OCI-M2 (cell line): ENCODE results near the gene POTEB3.
"Not testable (repeated sequence)": the region's sequence is repeated elsewhere in the genome, so short reads cannot be mapped to it uniquely, and the experiment has no call there.

ENCODE experiments used
- DNase-seq: peaks from one replicate; lab custom pipeline; 2025; ENCODE audit not compliant: unreplicated experiment; lab: John Stamatoyannopoulos, UW

Gene POTEB3

DNA sequence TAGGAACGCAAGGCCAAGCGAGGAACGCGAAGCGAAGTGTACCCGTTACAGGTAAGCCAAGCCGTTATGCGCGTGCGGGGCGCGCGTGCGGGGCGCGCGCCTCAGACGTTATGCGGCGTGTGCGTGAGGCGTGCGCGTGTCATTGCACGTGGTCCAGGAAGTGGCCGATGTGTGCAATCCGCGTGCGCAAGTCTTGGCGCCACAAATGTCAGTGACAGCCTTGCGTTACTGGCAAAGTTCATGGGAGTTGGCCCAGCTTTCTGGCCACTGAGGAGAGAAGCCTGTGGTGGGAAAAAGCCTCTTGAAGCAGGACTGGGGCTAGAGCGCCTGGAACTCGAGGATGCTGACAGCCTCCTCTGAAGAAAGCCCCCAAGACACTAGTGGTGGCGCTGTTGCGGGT lies at the start of gene POTEB3:
Gene POTEB3 (minus strand): TSS at position 101 of the 400 bp plus-strand sequence. CDS start 488 bp downstream, outside the sequence.
- not testable (repeated sequence) for DNase-seq

DNA sequence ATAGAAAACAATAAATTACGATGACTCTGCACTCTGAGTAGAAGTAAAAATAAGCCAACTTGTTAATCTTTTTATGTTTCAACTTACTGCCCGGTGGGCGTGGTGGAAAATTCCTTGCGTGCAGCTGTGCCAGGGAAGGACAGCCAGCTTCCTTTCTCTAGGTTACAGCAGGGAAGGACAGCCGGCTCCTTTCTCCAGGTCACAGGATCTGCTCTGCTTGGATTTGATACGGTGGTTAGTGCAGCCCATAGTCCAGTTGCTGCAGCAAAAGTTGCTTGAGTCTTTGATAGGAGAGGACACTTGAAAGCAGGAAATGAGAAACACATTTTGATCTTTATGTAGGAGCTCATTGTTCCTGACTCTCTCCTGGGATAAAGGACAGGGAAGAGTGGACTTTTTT lies 13.4 kb upstream of the POTEB3 start:
- DNase-seq = not testable (repeated sequence)

GRCh38 chr15:21451920-21452563 lies 11.7 kb upstream of the POTEB3 start:
- not testable (repeated sequence) for DNase-seq

GRCh38 chr15:21451487-21451886 lies 11.2 kb upstream of the POTEB3 start:
- not testable (repeated sequence) for DNase-seq

GRCh38 chr15:21407366-21407765 lies 32.9 kb downstream of the POTEB3 start:
- DNase-seq = not testable (repeated sequence)

DNA sequence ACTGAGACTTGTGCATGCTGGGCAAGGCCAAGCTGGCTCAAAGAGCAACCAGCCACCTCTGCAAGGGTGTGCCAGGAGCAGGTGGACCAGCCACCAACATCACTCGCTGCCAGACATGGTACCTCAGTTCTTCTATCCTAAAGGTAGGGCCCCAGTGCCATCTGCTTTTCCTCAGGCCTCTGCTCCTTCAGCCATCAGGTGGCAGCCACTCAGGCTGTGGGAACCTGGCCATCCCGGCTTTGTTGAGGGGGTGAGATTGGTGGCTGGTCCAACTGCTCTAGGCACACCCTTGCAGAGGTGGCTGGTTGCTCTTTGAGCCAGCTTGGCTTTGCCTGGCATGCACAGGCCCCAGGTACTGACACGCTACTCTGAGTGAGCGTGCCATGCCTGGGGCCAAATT lies 38.8 kb downstream of the POTEB3 start:
- not testable (repeated sequence) for DNase-seq

GRCh38 chr15:21399111-21399510 lies 41.2 kb downstream of the POTEB3 start:
- DNase-seq = not testable (repeated sequence)

GRCh38 chr15:21398511-21398910 lies 41.8 kb downstream of the POTEB3 start:
- DNase-seq = not testable (repeated sequence)

- not testable (repeated sequence) for DNase-seq
Observed at GRCh38 chr15:21397656-21398055, 42.6 kb downstream of the POTEB3 start.

DNA sequence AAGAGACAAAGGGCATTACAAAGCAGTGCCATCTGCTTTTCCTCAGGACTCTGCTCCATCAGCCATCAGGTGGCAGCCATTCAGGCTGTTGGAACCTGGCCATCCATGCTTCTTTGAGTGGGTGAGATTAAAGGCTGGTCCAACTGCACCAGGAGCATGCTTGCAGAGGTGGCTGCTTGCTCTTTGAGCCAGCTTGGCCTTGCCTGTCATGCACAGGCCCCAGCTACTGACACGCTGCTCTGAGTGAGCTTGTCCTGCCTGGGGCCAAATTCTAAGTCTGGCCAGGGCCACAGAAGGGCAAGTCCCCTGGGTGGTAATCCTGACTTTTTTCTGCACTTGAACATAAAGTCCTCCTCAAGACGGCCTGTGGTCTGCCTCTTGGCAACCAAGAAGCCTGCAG lies 43.1 kb downstream of the POTEB3 start:
- not testable (repeated sequence) for DNase-seq

DNA sequence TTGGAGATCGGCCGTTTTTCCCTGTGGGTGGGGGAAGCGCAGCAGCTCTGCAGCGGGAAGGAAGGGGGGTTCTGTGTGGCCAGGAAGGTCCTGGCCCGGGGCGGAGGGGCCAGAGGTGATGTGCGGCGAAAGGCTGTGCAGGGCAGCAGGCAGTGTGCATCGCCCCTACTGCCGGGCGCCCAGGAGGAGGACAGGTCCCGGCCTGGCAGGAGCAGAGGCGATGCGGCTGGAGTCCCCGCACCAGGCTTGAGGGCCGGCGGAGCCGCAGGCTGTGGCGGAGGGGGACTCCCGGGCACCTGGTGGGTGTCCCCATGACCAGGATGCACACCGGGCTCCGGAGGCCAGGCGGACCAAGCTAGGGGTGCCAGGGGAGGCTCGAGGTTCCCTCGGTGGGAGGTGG lies 54.3 kb downstream of the POTEB3 start:
- not testable (repeated sequence) for DNase-seq

- DNase-seq = not testable (repeated sequence)
Observed at GRCh38 chr15:21383866-21384485, 56.3 kb downstream of the POTEB3 start.

DNA sequence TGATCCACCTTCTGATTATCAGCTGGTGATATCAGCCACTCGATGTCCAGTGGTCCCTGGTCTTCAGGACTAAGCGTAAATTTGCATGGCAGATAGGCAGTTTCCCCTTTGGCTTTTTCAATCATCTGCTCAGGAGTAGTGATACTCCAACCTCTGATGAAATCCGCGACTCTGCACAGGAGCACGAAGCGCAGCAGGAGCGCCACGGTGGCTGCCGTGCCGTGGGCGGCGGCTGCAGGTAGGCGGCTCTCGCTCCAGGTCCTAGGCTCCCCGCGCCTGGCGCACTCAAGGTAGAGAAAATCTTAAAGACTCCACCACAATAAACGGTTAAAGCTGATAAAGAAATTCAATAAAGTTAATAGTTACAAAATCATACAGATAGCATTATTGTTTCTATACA lies 66.6 kb downstream of the POTEB3 start:
- DNase-seq = not testable (repeated sequence)

DNA sequence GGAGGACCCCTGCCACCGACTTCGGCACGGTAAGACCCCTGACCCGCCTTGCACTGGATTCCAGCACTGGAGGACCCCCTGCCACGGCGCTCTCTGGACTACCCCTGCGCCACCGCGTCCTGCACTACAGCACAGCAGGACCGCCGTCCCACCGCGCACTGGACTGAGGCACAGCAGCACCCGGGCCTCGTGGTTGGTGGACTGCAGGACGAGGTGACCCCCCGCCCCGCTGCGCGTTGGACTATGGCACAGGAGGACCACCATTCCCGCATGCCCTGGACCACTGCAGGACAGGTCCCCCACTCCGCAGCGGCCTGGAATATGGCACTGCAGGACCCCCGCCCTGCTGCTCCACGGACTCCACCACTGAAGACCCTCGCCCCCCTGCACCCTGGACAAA lies 71.1 kb downstream of the POTEB3 start:
- not testable (repeated sequence) for DNase-seq

DNA sequence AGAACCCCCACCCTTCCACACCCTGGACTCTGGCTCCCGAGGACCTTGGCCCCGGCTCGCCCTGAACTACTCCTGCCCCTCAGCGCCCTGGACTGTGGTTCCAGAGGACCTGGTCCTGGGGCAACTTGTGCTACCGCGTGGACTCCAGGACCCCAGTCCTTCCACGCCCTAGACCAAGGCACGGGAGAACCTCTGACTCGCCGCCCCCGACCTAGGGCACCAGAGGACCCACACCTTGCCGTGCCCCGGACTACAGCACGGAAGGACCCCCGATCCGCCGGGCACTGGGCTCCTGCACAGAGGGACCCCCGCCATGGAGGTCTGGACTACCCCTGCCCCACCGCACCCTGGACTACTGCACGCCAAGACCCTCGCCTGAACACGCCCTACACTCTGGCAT lies 71.7 kb downstream of the POTEB3 start:
- not testable (repeated sequence) for DNase-seq
